GM18868 (cell line): ENCODE measurements around the gene CRIM1.

Experiments
- ATAC-seq: cut with Tn5 transposase; IDR thresholded peaks from one replicate; pipeline ENCODE4 v1.9.1; 2021; ENCODE audit warnings: mild to moderate bottlenecking, moderate library complexity; ENCODE audit not compliant: unreplicated experiment

The CRIM1 gene

DNA sequence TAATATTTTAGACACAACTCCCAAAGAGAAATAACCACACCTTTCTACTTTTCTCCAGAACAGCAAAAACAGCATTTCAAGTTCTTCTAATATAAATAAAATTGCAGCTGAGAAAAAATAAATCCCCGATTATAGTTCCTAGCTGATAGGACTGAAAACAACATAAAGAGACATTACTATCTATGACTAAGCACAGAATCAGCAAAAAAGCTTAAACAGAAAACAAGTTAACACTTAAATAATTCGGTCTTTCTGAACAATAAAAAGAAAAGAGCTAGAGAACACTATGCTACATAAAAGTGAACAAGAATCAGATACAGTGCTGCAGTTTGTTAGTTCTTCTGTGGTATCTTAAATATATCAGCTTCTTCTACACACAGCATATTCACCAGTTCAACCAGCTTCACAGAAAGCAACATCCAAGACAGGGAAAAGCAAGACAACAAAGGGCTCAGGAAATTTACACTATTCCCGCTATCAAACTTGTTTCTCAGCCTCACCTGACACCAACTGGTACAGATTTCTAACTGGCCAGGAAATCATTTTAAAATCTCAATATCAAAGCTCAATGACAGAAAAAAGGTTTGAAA, 213.8 kb downstream of the CRIM1 start:
- ATAC-seq, result no peak

- ATAC-seq, result no peak
These were observed 214.8 kb downstream of the CRIM1 start for GRCh38 chr2:36570416-36570815.

- ATAC-seq, result no peak
These were observed 216.6 kb downstream of the CRIM1 start for GRCh38 chr2:36572054-36572718.

DNA sequence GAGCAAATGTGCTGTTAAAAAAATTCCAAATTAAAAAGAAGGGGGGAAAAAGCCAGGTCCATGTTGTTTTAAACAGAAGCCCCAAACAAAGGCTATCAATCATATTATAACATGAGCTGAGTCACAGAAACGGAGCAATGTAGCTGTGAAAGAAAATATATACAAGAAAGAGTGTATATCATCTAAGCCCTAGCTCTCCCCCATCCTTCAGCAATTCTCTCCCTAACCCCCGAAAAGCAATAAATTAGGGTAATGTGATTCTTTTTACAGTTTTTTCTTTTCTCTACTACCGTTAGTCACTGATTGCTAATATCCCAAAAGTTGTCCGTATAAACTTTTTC, 217.1 kb downstream of the CRIM1 start:
- no peak for ATAC-seq

GRCh38 chr2:36573165-36573564, 217.6 kb downstream of the CRIM1 start:
- ATAC-seq, result no peak

DNA sequence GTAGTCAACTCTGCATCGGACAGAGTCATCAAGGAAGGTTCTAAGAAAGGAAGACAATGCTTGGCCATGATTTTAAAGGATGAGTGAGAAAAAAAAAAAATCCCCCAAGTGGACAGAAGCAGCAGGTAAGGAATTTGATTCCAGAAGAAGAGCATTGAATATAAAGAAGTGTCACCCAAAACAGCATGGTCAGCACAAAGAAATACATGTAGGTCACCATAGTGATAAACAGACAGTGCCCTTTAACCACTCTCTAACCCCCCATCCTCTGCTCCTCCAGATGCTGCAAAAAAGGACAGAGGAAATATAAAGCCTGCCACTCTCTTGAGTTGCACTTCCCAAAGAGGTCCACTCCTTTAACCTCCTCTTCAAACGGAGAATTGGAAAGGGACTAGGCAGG, 219.0 kb downstream of the CRIM1 start:
- ATAC-seq, result no peak

- no peak for ATAC-seq
These were observed 222.3 kb downstream of the CRIM1 start for GRCh38 chr2:36577884-36578283.

GRCh38 chr2:36578343-36579296, 223.0 kb downstream of the CRIM1 start:
- peak; percentile 47 for ATAC-seq

GRCh38 chr2:36579297-36579664, 223.7 kb downstream of the CRIM1 start:
- no peak for ATAC-seq

DNA sequence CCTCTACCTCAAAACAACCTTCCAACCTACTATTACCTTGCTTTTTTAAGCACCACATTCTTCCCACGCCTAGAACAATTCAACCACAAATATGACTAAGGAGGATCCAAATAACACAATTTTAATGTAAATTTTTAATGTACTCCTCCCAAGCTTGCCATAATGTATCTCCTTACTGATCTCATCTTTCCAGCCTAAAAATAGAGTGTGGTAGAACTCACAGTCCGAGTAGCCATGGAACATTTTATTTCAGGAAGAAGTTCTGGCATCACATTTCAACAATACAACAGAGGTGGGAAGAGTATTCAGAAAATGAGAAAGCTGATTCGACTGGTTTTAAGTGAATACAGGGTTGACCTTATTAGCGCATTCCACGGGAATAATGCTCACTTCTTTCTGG, 227.0 kb downstream of the CRIM1 start:
- ATAC-seq, result no peak

DNA sequence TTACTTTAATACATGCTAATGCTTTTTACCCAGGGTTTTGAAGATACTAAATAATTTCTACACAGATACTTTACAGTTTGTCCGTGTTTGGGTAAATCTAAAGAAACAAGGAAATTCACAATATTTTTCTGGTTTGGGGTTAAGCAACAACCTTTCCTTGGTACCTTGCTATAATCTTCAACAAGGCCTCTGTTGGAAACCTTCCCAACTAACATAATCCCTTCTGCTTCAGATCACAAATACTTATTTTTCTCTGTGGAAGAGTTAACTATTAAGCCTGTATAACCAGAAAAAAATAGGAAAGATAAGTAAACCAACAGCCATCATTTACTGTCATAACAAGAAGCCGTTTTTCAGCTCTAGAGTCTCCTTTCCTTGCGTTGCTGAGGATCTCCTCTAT, 227.4 kb downstream of the CRIM1 start:
- no peak for ATAC-seq

DNA sequence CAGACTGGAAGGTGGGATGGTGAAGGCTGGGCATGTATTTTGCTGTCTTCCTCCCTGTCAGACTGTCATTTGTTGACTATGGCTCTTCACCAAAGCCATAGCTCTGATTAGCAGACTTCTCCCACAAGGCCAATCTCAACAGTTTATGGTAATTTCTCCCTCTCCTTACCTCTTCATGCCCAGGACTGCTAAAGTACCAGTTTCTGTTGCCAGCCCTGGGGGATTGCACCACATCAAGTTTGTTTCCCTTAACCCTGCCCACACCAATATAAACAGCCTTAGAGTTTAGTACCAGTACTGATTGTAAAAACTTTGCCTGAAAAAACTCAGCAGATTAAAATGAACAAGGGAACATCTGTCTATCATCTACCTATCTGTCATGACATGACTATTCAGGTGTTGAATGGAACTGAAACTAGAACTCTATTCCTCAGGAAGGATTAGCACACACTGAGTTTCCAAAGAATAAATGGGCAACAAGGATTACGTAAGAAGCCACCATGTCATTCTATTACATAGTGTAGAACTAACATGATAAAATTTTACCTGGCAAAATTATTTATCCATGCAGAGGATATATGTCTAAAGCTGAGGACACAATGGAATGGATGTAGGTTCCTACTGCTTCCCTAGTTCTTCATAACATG, 228.7 kb downstream of the CRIM1 start:
- no peak for ATAC-seq

- no peak for ATAC-seq
These were observed 231.1 kb downstream of the CRIM1 start for GRCh38 chr2:36586672-36587071.

- no peak for ATAC-seq
These were observed 231.5 kb downstream of the CRIM1 start for GRCh38 chr2:36587101-36587500.

DNA sequence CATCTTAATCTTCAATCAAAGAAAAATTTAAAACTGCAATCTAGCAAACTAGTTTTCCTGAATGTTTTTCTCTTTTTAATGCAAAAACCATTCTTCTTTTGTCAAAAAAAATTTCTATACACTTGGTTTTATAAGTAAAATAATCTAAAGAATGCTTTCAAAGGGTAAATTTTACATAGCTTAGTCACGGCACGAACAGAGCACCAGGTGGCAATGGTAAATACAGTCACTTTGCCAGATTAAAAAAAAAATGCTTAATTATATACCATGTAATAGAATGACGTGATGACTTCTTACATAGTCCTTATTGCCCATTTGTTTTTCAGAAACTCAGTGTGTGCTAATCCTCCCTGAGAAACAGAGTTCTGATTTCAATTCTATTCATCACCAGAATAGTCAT, 232.0 kb downstream of the CRIM1 start:
- no peak for ATAC-seq

DNA sequence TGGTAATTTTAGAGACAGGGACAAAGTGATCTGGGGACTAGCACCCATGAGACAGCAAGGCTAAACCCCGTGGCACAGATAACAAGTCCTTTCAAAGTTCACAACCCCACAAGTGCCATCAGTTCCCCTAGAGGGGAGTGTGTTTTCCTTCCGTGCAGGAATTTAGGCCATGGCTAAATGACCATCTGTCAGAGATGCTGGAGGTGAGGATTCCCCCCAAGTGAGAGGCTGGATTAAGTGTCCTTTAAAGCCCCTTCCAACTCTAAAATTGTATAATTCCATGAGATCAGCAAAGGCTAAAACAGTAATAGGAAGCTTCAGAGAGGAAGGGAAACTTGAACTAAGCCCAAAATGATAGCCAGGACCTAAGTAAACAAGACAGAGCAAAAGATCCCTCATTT, 233.7 kb downstream of the CRIM1 start:
- ATAC-seq, result no peak

- ATAC-seq, result no peak
These were observed 239.3 kb downstream of the CRIM1 start for GRCh38 chr2:36594849-36595248.

GRCh38 chr2:36596397-36596796, 240.8 kb downstream of the CRIM1 start:
- no peak for ATAC-seq

- no peak for ATAC-seq
These were observed 241.5 kb downstream of the CRIM1 start for GRCh38 chr2:36597003-36597531.

- peak; percentile 98 for ATAC-seq
These were observed 242.2 kb downstream of the CRIM1 start, which contains the start of gene FEZ2 for GRCh38 chr2:36597532-36598377. Gene FEZ2 (minus strand): TSS chr2:36598168. CDS start chr2:36598142, 26 bp downstream.
